ENCODE measurements around the gene NLGN4X. TPM values are rescaled to one million over a fixed set of nuclear protein-coding genes. Genes with fewer than 3 reads are reported as not detected.

Gene NLGN4X
- polyA plus RNA-seq, 4 donors, result 10.2 to 15.5 (median 13.7) TPM

GRCh38 chrX:6163721-6164120 lies 64.9 kb downstream of the NLGN4X start:
- DNase-seq (ENCODE audit: low read depth in 4 of 4, low spot score in 2 of 4), result no peak

GRCh38 chrX:6159468-6159867 lies 69.2 kb downstream of the NLGN4X start:
- DNase-seq (ENCODE audit: low read depth in 4 of 4, low spot score in 2 of 4), result no peak

GRCh38 chrX:6151971-6152370 lies 76.7 kb downstream of the NLGN4X start:
- no peak for DNase-seq (ENCODE audit: low read depth in 4 of 4, low spot score in 2 of 4)

- no peak for DNase-seq (ENCODE audit: low read depth in 4 of 4, low spot score in 2 of 4)
These were observed 79.4 kb downstream of the NLGN4X start for GRCh38 chrX:6149060-6149872.

- no peak for DNase-seq (ENCODE audit: low read depth in 4 of 4, low spot score in 2 of 4)
These were observed 94.4 kb downstream of the NLGN4X start for GRCh38 chrX:6134255-6134654.

GRCh38 chrX:6132970-6133369 lies 95.7 kb downstream of the NLGN4X start:
- DNase-seq (ENCODE audit: low read depth in 4 of 4, low spot score in 2 of 4), result no peak

GRCh38 chrX:6131287-6131686 lies 97.4 kb downstream of the NLGN4X start:
- DNase-seq (ENCODE audit: low read depth in 4 of 4, low spot score in 2 of 4), result no peak

GRCh38 chrX:6129195-6129594 lies 99.5 kb downstream of the NLGN4X start:
- DNase-seq (ENCODE audit: low read depth in 4 of 4, low spot score in 2 of 4), result no peak

- DNase-seq (ENCODE audit: low read depth in 4 of 4, low spot score in 2 of 4), result no peak
These were observed 108.3 kb downstream of the NLGN4X start for GRCh38 chrX:6120329-6120728.

- DNase-seq (ENCODE audit: low read depth in 4 of 4, low spot score in 2 of 4), result no peak
These were observed 133.2 kb downstream of the NLGN4X start for GRCh38 chrX:6095469-6095868.

- DNase-seq (ENCODE audit: low read depth in 4 of 4, low spot score in 2 of 4), result no peak
These were observed 154.1 kb downstream of the NLGN4X start for GRCh38 chrX:6074532-6074931.

- DNase-seq (ENCODE audit: low read depth in 4 of 4, low spot score in 2 of 4), result no peak
These were observed 156.9 kb downstream of the NLGN4X start for GRCh38 chrX:6071731-6072130.

GRCh38 chrX:6067600-6067999 lies 161.1 kb downstream of the NLGN4X start:
- DNase-seq (ENCODE audit: low read depth in 4 of 4, low spot score in 2 of 4), result no peak

GRCh38 chrX:6053141-6053540 lies 175.5 kb downstream of the NLGN4X start:
- DNase-seq (ENCODE audit: low read depth in 4 of 4, low spot score in 2 of 4), result peak in 3 of 4 donors; percentile 1 to 6 (median 4)

GRCh38 chrX:6052111-6052745 lies 176.4 kb downstream of the NLGN4X start:
- no peak for DNase-seq (ENCODE audit: low read depth in 4 of 4, low spot score in 2 of 4)

GRCh38 chrX:6049132-6049531 lies 179.5 kb downstream of the NLGN4X start:
- DNase-seq (ENCODE audit: low read depth in 4 of 4, low spot score in 2 of 4), result no peak

GRCh38 chrX:6041630-6042029 lies 187.0 kb downstream of the NLGN4X start:
- DNase-seq (ENCODE audit: low read depth in 4 of 4, low spot score in 2 of 4), result no peak

- no peak for DNase-seq (ENCODE audit: low read depth in 4 of 4, low spot score in 2 of 4)
These were observed 199.7 kb downstream of the NLGN4X start for GRCh38 chrX:6029014-6029413.

- DNase-seq (ENCODE audit: low read depth in 4 of 4, low spot score in 2 of 4), result no peak
These were observed 201.7 kb downstream of the NLGN4X start for GRCh38 chrX:6026980-6027379.

GRCh38 chrX:6026429-6026828 lies 202.2 kb downstream of the NLGN4X start:
- no peak for DNase-seq (ENCODE audit: low read depth in 4 of 4, low spot score in 2 of 4)

- DNase-seq (ENCODE audit: low read depth in 4 of 4, low spot score in 2 of 4), result no peak
These were observed 204.5 kb downstream of the NLGN4X start for GRCh38 chrX:6024204-6024603.
